ENCODE data around the gene AFM. TPM values are rescaled to one million over a fixed set of nuclear protein-coding genes. Genes with fewer than 3 reads are reported as not detected.

Gene AFM
- total RNA-seq, 1 experiment from 2014 or later: not detected

DNA sequence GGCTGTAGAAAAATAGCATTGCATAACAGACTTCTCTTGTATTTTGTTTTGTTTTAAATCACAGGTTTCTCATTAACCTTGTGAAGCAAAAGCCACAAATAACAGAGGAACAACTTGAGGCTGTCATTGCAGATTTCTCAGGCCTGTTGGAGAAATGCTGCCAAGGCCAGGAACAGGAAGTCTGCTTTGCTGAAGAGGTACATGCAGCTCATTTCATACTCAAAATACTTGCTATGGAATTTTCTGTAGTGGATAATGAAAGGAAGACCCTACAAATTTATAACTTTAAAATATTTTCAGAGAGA is 27.9 kb upstream of the AFM start:
- Mint-ChIP-seq H3K9me3 (peaks cover 0 to 3% of the 10 kb centered on the region in 2 experiments; a peak in 2 of 5 replicates), H3K4me1 (peaks cover 50 to 52% of the 10 kb centered on the region in 2 experiments), H3K36me3 (ENCODE audit: insufficient read depth in 1 of 3, low read depth in 3 of 3) (peaks cover 10 to 17% (median 16%) of the 10 kb centered on the region in 3 experiments), H3K27me3 (ENCODE audit: low read depth) (no peaks in the 10 kb centered on the region), H3K27ac (peak overlapping the region; percentile 90 to 95 (median 93); a peak in 6 of 7 replicates), H3K4me3 (peak overlapping the region in 1 of 2 experiments; percentile 44; a peak in 1 of 5 replicates)
- Histone ChIP-seq H3K79me2 (ENCODE audit: insufficient read depth, low read length) (no peaks in the 10 kb centered on the region), H4K91ac (ENCODE audit: insufficient read length, low read depth, low read length) (no peak overlapping the region), H2BK20ac (ENCODE audit: low read depth, low read length, poor library complexity, severe bottlenecking) (peak overlapping the region; percentile 45), H2BK5ac (ENCODE audit: insufficient read length, low read length) (peak overlapping the region; percentile 19), H3K27me3 (ENCODE audit: insufficient read depth, low read length) (no peaks in the 10 kb centered on the region), H3K9ac (ENCODE audit: extremely low read depth, insufficient read length, low read length) (no peak overlapping the region), H4K8ac (replicated peaks; ENCODE audit: insufficient read length, low read depth, low read length) (no peak overlapping the region), H3K4ac (ENCODE audit: low read depth, low read length) (no peak overlapping the region), H3T11ph (ENCODE audit: low read length) (no peak overlapping the region), H2BK15ac (ENCODE audit: low read depth, low read length) (no peak overlapping the region), H2BK12ac (ENCODE audit: insufficient read length, low read depth, low read length) (no peak overlapping the region), H2AFZ (ENCODE audit: low read length) (no peak overlapping the region), H2AK5ac (ENCODE audit: insufficient read length, low read length) (no peak overlapping the region), H3K14ac (ENCODE audit: insufficient read depth, low read length) (no peak overlapping the region), H3K23me2 (ENCODE audit: insufficient read length, low read depth, low read length, poor library complexity, severe bottlenecking) (peaks cover 3% of the 10 kb centered on the region), H3K23ac (ENCODE audit: insufficient read length, low read depth, low read length) (no peak overlapping the region), H4K5ac (ENCODE audit: insufficient read length, low read depth, low read length) (no peak overlapping the region), H3K79me1 (ENCODE audit: insufficient read depth, low read depth, low read length, poor library complexity, severe bottlenecking) (no peaks in the 10 kb centered on the region), H3K4me1 (ENCODE audit: insufficient read depth, low read length) (peaks cover 15% of the 10 kb centered on the region; the same call in 1 of the 2 replicates), H3K56ac (ENCODE audit: insufficient read length, low read depth, low read length) (peak overlapping the region; percentile 92), H2BK120ac (ENCODE audit: low read depth, low read length, poor library complexity, severe bottlenecking) (no peak overlapping the region), H3K27ac (ENCODE audit: insufficient read length, low read depth, low read length) (peak overlapping the region; percentile 92), H3K9me3 (ENCODE audit: control insufficient read depth, low read depth, low read length) (no peaks in the 10 kb centered on the region), H3K18ac (ENCODE audit: insufficient read length, low read depth, low read length) (no peak overlapping the region), H4K20me1 (ENCODE audit: control insufficient read depth, insufficient read depth, insufficient read length) (no peaks in the 10 kb centered on the region), H3K4me2 (ENCODE audit: insufficient read depth, insufficient read length, low read length) (peak overlapping the region; percentile 78)
- no peak for DNase-seq
- TF ChIP-seq, protein P1, sequence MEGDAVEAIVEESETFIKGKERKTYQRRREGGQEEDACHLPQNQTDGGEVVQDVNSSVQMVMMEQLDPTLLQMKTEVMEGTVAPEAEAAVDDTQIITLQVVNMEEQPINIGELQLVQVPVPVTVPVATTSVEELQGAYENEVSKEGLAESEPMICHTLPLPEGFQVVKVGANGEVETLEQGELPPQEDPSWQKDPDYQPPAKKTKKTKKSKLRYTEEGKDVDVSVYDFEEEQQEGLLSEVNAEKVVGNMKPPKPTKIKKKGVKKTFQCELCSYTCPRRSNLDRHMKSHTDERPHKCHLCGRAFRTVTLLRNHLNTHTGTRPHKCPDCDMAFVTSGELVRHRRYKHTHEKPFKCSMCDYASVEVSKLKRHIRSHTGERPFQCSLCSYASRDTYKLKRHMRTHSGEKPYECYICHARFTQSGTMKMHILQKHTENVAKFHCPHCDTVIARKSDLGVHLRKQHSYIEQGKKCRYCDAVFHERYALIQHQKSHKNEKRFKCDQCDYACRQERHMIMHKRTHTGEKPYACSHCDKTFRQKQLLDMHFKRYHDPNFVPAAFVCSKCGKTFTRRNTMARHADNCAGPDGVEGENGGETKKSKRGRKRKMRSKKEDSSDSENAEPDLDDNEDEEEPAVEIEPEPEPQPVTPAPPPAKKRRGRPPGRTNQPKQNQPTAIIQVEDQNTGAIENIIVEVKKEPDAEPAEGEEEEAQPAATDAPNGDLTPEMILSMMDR (conservative IDR thresholded peaks at IDR 0.05): no peak
